Ishikawa (cell line): ENCODE results near the gene ZNF836.

Experiments used
- CEBPB ChIP-seq: IDR thresholded peaks from 2 replicates; pipeline ENCODE4 v1.6.1; 2012
- CREB1 ChIP-seq: IDR thresholded peaks from 2 replicates; pipeline ENCODE4 v1.6.1; 2012; ENCODE audit warnings: low read depth
- EGR1 ChIP-seq: IDR thresholded peaks from 2 replicates; pipeline ENCODE4 v1.6.1; 2012
- EP300 ChIP-seq: IDR thresholded peaks from 2 replicates; pipeline ENCODE4 v1.6.1; 2012; ENCODE audit warnings: borderline replicate concordance
- FOXM1 ChIP-seq: IDR thresholded peaks from 2 replicates; pipeline ENCODE4 v1.6.1; 2012; ENCODE audit warnings: low read depth, borderline replicate concordance
- NFIC ChIP-seq: IDR thresholded peaks from 2 replicates; pipeline ENCODE4 v1.6.1; 2012
- RAD21 ChIP-seq: IDR thresholded peaks from 2 replicates; pipeline ENCODE4 v1.6.1; 2012; ENCODE audit warnings: low read depth
- REST ChIP-seq: IDR thresholded peaks from 2 replicates; pipeline ENCODE4 v1.6.1; 2012; ENCODE audit warnings: low read depth, mild to moderate bottlenecking
- TAF1 ChIP-seq: IDR thresholded peaks from 2 replicates; pipeline ENCODE4 v1.6.1; 2012; ENCODE audit warnings: low read depth, mild to moderate bottlenecking
- TCF12 ChIP-seq: IDR thresholded peaks from 2 replicates; pipeline ENCODE4 v1.6.1; 2012; ENCODE audit warnings: low read depth
- TEAD4 ChIP-seq: IDR thresholded peaks from 2 replicates; pipeline ENCODE4 v1.6.1; 2012
- YY1 ChIP-seq: IDR thresholded peaks from 2 replicates; pipeline ENCODE4 v1.6.1; 2012; ENCODE audit warnings: low read depth
- ZBTB7A ChIP-seq: IDR thresholded peaks from 2 replicates; pipeline ENCODE4 v1.6.1; 2012; ENCODE audit warnings: low read depth
- TF ChIP-seq, protein P1 (sequence below): IDR thresholded peaks from 2 replicates; pipeline ENCODE4 v1.6.1; 2012
- TF ChIP-seq, protein P2 (sequence below): IDR thresholded peaks from 2 replicates; pipeline ENCODE4 v1.6.1; 2012

Gene ZNF836

DNA sequence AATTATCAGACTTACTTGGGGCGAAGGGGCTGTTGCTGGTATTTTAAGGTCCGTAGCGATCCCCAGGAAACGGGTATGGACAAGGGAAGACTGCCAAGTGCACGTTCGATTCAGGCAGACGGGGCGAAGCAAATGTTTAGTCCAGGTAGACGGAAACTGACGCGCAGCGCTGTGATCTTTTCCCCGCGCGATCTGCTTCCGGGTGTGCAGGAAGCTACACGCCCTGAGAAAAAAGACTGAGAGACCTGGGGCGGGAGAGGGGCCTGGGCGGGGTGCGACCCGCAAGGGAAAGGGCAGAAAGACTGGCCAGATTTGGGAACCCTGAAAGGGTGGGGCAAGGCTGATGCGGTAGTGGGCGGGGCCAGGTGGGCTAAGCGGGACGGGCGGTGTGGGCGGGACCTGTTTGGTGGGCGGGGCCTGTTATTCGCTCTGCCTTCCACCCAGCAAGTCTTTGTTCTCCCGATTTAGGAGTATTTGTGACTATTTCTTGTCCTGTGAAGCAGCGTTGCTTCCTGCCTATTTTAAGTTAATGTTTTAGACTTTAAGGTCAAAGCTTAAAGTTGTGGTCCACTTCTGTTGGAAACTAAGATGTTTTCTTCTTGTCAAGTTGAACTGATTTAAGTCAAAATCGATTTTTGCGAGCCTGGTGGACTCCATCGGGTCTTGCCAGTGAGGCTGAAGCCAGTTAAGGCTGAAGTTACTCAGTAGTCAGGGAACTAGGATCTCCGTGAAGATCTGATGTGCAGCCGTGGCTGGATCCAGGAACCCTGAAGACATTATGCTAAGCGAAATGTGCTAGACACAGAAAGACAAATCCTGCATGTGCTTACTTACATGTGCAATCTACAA lies at the start of gene ZNF836:
Gene ZNF836 (minus strand): TSS at position 301 of the 849 bp plus-strand sequence. CDS start 3,549 bp downstream, outside the sequence.
- TF ChIP-seq NFIC, result no peak
- no peak for TF ChIP-seq CEBPB
- no peak for TF ChIP-seq ZBTB7A
- no peak for TF ChIP-seq CREB1
- TF ChIP-seq TEAD4, result no peak
- TF ChIP-seq EP300, result no peak
- TF ChIP-seq YY1, result no peak
- TF ChIP-seq TAF1, result no peak

- TF ChIP-seq CREB1, result no peak
- TF ChIP-seq EGR1, result no peak
- TF ChIP-seq, protein P1, sequence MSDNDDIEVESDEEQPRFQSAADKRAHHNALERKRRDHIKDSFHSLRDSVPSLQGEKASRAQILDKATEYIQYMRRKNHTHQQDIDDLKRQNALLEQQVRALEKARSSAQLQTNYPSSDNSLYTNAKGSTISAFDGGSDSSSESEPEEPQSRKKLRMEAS, result no peak
- no peak for TF ChIP-seq YY1
- TF ChIP-seq ZBTB7A, result no peak
- TF ChIP-seq TCF12, result no peak
- no peak for TF ChIP-seq CEBPB
- TF ChIP-seq RAD21, result no peak
- TF ChIP-seq EP300, result no peak
Observed at GRCh38 chr19:52221031-52221430, 49.6 kb upstream of the ZNF836 start.

DNA sequence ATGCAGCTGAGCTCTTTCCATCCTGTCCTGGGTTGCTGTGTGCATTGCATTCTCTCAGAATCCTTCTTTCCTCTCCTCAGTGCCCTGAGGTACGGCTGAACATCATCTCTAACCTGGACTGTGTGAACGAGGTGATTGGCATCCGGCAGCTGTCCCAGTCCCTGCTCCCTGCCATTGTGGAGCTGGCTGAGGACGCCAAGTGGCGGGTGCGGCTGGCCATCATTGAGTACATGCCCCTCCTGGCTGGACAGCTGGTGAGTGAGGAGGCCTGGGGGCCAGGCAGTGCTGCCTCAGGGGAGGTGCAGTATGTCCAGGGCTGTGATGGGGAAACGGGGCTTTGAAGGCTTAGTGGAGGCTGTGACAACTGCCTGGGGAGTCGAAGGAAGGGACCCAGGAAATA lies 48.2 kb upstream of the ZNF836 start:
- no peak for TF ChIP-seq REST
- no peak for TF ChIP-seq FOXM1
- no peak for TF ChIP-seq NFIC
- no peak for TF ChIP-seq RAD21
- no peak for TF ChIP-seq EGR1
- TF ChIP-seq TEAD4, result no peak
- TF ChIP-seq TCF12, result no peak
- TF ChIP-seq, protein P2, sequence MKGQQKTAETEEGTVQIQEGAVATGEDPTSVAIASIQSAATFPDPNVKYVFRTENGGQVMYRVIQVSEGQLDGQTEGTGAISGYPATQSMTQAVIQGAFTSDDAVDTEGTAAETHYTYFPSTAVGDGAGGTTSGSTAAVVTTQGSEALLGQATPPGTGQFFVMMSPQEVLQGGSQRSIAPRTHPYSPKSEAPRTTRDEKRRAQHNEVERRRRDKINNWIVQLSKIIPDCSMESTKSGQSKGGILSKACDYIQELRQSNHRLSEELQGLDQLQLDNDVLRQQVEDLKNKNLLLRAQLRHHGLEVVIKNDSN, result no peak
- TF ChIP-seq ZBTB7A, result no peak
- no peak for TF ChIP-seq TAF1
- no peak for TF ChIP-seq CREB1
- TF ChIP-seq, protein P1, result no peak
- TF ChIP-seq EP300, result no peak
- no peak for TF ChIP-seq YY1
- no peak for TF ChIP-seq CEBPB

- TF ChIP-seq TEAD4 (no peak), TCF12 (no peak), EGR1 (no peak)
- TF ChIP-seq, protein P2, result peak; percentile 69
Observed at GRCh38 chr19:52217576-52217975, 46.2 kb upstream of the ZNF836 start.

DNA sequence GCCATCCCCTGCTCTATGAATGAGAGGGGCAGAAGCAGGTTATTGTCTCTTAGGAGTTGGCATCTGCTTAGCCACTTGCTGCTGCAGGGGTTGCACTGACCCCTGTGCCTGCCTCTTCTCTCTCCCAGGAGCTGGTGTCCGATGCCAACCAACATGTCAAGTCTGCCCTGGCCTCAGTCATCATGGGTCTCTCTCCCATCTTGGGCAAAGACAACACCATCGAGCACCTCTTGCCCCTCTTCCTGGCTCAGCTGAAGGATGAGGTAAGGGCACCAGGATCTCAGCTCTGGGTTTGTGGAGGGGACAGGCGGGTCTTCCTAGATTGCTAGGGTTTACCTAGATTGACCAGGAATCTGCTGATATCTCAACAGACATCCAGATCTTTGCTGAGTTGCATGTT lies 45.0 kb upstream of the ZNF836 start:
- TF ChIP-seq RAD21 (no peak), TEAD4 (no peak), TAF1 (no peak), TCF12 (no peak), YY1 (no peak), REST (no peak), NFIC (no peak), FOXM1 (no peak), ZBTB7A (no peak), EP300 (no peak), CREB1 (no peak), EGR1 (no peak), CEBPB (no peak)
- TF ChIP-seq, protein P1, result no peak
- TF ChIP-seq, protein P2, result no peak
